Measurements from ENCODE around the gene ZNF580. TPM values are rescaled to one million over a fixed set of nuclear protein-coding genes. Genes with fewer than 3 reads are reported as not detected.

Gene ZNF580
- total and polyA plus RNA-seq, 2 of the 13 experiments (the other 11 are each of a cell fraction or from before 2014, with no cell fraction given) = 4.4 to 6.0 TPM

- TF ChIP-seq PLSCR1 (CRISPR knock-in tag; IDR thresholded peaks at IDR 0.05; ENCODE audit: borderline replicate concordance) = no peak
- no peak for TF ChIP-seq MZF1 (CRISPR knock-in tag; IDR thresholded peaks at IDR 0.05; ENCODE audit: borderline replicate concordance)
- no peak for TF ChIP-seq MIER3 (CRISPR knock-in tag; IDR thresholded peaks at IDR 0.05; ENCODE audit: borderline replicate concordance)
- no peak for TF ChIP-seq THYN1 (CRISPR knock-in tag; IDR thresholded peaks at IDR 0.05; ENCODE audit: borderline replicate concordance, low read depth)
Measured at GRCh38 chr19:55656552-55656951, 15.8 kb downstream of the ZNF580 start (continued).

GRCh38 chr19:55656988-55657747 is 16.4 kb downstream of the ZNF580 start:
- POLR2A ChIA-PET = interaction anchor here (1.8 to 2.1 kb wide), 2 partner anchors 9 to 14 kb away, joined by 5 to 9 read pairs; partner anchors contain the start of gene CCDC106
- 55% methylated on average over 16 of the region's 18 CpGs for WGBS (ENCODE audit: low lambda C conversion rate)
- CTCF ChIA-PET (ENCODE audit: low intra/inter-chr PET ratio, low total read pairs) = no interaction called here
- TF ChIP-seq RORA (CRISPR knock-in tag; IDR thresholded peaks at IDR 0.05) (no peak), KDM4B (CRISPR knock-in tag; IDR thresholded peaks at IDR 0.05) (no peak), ZNF687 (CRISPR knock-in tag; IDR thresholded peaks at IDR 0.05) (peak; percentile 40; the same call in 1 of the 2 replicates), XRCC5 (optimal IDR thresholded peaks at IDR 0.05; ENCODE audit: low read length) (peak; percentile 21), SAP130 (CRISPR knock-in tag; IDR thresholded peaks at IDR 0.05; ENCODE audit: low read depth) (peak; percentile 18; the same call in 1 of the 2 replicates), ZBTB38 (CRISPR knock-in tag; IDR thresholded peaks at IDR 0.05) (peak; percentile 33; the same call in 1 of the 2 replicates), MLLT10 (CRISPR knock-in tag; IDR thresholded peaks at IDR 0.05) (peak; percentile 51; the same call in 1 of the 2 replicates), HMGA1 (CRISPR knock-in tag; conservative IDR thresholded peaks at IDR 0.05) (no peak), ZNF253 (CRISPR knock-in tag; IDR thresholded peaks at IDR 0.05; ENCODE audit: borderline replicate concordance) (no peak)

More at GRCh38 chr19:55656988-55657747, 16.4 kb downstream of the ZNF580 start:
- H2AFZ ChIP-seq (ENCODE audit: low read length) = no peak overlapping the region
- intact Hi-C loops (cut with micrococcal nuclease; ENCODE audit: unreplicated experiment) = no loop called here
- no peak for DNase-seq (ENCODE audit: low spot score)
- peak overlapping the region; percentile 89 for H3K4me2 ChIP-seq (ENCODE audit: low read depth, low read length)
- peaks cover 58% of the 10 kb centered on the region for H3K79me2 ChIP-seq (ENCODE audit: insufficient read depth, low read length)
- H3K36me3 ChIP-seq (replicated peaks in 1 of 2; ENCODE audit: control insufficient read depth in 1 of 2, insufficient read depth in 2 of 2, low read length in 2 of 2) = peaks cover 15 to 32% of the 10 kb centered on the region in 2 experiments
- no peak for FAIRE-seq
- no TSS peak for BruUV-seq (replicated peaks)
- no peaks in the 10 kb centered on the region for H3K9me3 ChIP-seq (ENCODE audit: low read length)
- peaks cover 24% of the 10 kb centered on the region for H3K4me1 ChIP-seq (ENCODE audit: insufficient read depth, low read length)
- in situ Hi-C loops (cut with HindIII; ENCODE audit: extremely low pct_ligation_motif_present, low pct_unique_long_range_greater_than_20kb) = no loop called here
- H3K4me3 ChIP-seq (replicated peaks in 1 of 3; ENCODE audit: insufficient read depth in 1 of 3, low read depth in 2 of 3, low read length in 3 of 3) = peak overlapping the region; percentile 78 to 97 (median 85)
- H4K20me1 ChIP-seq (ENCODE audit: insufficient read depth, low read length) = peaks cover 49% of the 10 kb centered on the region
- peak overlapping the region; percentile 99 for H3K27ac ChIP-seq (ENCODE audit: extremely low read length, insufficient read depth, low read length)
- ATAC-seq = no peak
- peak overlapping the region; percentile 100 for H3K9ac ChIP-seq (ENCODE audit: insufficient read depth, low read depth, low read length)
- H3K27me3 ChIP-seq (ENCODE audit: control insufficient read depth in 1 of 2, insufficient read depth in 2 of 2, low read length in 2 of 2) = no peaks in the 10 kb centered on the region; a peak in 1 of 5 replicates
